ENCODE data around the gene OAF.
"Not testable (repeated sequence)": the region's sequence is repeated elsewhere in the genome, so short reads cannot be mapped to it uniquely, and the experiment has no call there.

OAF gene

DNA sequence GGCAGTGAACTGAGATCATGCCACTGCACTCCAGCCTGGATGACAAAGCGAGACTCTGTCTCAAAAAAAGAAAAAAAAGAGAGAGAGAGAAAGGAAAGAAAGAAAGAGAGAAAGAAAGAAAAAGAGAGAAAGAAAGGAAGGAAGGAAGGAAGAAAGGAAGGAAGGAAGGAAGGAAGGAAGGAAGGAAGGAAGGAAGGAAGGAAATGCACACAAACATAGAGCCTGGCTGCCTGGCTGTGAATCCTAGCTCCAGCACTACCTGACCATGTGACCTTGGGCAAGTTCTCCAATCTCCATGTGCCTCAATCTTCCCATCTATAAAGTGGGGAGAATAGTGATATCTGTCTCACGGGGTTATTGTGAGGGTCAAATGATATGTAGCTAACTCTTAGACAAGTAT is 63.1 kb downstream of the OAF start:
- not testable (repeated sequence) for DNase-seq

DNA sequence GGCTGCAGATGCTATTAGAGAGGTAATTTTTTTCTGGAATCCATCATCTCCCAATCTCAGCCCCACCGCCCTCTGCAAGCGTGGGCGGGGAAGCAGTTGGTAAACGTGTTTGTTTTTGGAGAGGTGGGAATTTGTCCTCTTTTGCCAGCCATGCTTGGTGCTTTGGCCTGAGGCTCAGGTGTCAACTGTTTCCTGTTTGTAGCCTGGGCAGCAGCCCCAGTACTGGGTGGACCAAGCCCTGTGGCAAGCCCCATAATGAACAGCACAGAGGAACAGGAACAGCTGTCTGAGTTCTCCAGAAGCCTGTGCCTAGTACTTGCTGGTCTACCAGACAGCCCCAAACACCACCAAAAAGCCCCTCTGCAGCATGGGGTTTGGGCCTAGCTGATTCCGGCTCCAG is 68.7 kb downstream of the OAF start:
- DNase-seq: no peak

All from CD4-positive, alpha-beta T cell treated with Interleukin-4 for 4 hours (primary cell).